HepG2 (cell line): ENCODE results near the gene RPS19. TPM values are rescaled to one million over a fixed set of nuclear protein-coding genes. Genes with fewer than 3 reads are reported as not detected.

Experiments used
- CBX1 ChIP-seq: IDR thresholded peaks from one replicate; pipeline ENCODE4 v1.6.1; 2016; ENCODE audit warnings: antibody characterized with exemption, low read depth
- HNRNPL ChIP-seq: fragments of 200-400 bp; formaldehyde crosslinking; IDR thresholded peaks from 2 replicates; pipeline ENCODE4 v1.6.1; 2017; ENCODE audit warnings: mild to moderate bottlenecking, low read depth, low read length
- IRF2 ChIP-seq: IDR thresholded peaks from 2 replicates; pipeline ENCODE4 v1.6.1; 2018; ENCODE audit warnings: missing genetic modification reagents, missing compliant biosample characterization
- PHF21A ChIP-seq: sonication (generic); formaldehyde crosslinking; IDR thresholded peaks from 2 replicates; pipeline ENCODE4 v1.5.0; 2020; ENCODE audit warnings: mild to moderate bottlenecking, missing genetic modification reagents
- SRY ChIP-seq: sonication (generic); formaldehyde crosslinking; IDR thresholded peaks from 2 replicates; pipeline ENCODE4 v1.8.0; 2022; ENCODE audit warnings: mild to moderate bottlenecking, missing genetic modification reagents
- TBP ChIP-seq: sonication (generic); formaldehyde crosslinking; IDR thresholded peaks from 2 replicates; pipeline ENCODE4 v1.5.0; 2020; ENCODE audit warnings: missing genetic modification reagents
- ZFP90 ChIP-seq: sonication (generic); formaldehyde crosslinking; IDR thresholded peaks from 2 replicates; pipeline ENCODE4 v1.8.0; 2022; ENCODE audit warnings: missing genetic modification reagents, mild to moderate bottlenecking, inconsistent platforms, borderline replicate concordance
- ZMYM2 ChIP-seq: sonication (generic); formaldehyde crosslinking; IDR thresholded peaks from 2 replicates; pipeline ENCODE4 v1.8.0; 2022; ENCODE audit warnings: mild to moderate bottlenecking, missing genetic modification reagents
- ZNF468 ChIP-seq: sonication (generic); formaldehyde crosslinking; IDR thresholded peaks from 2 replicates; pipeline ENCODE4 v1.8.0; 2022; ENCODE audit warnings: mild to moderate bottlenecking, moderate library complexity, missing genetic modification reagents
- ZNF772 ChIP-seq: sonication (generic); formaldehyde crosslinking; IDR thresholded peaks from 2 replicates; pipeline ENCODE4 v1.5.0; 2020; ENCODE audit warnings: mild to moderate bottlenecking, missing genetic modification reagents
- ZNF782 ChIP-seq: sonication (generic); formaldehyde crosslinking; IDR thresholded peaks from 2 replicates; pipeline ENCODE4 v1.4.0; 2020; ENCODE audit warnings: missing genetic modification reagents, mild to moderate bottlenecking, borderline replicate concordance
- polyA plus RNA-seq, 8 experiments: library from polyadenylated mRNA; depleted of rRNA in 3 of 8; stranded (reverse) in 7 of 8; unstranded in 1 of 8; fragments of >200 nt; fragmentation: Illumina TruSeq in 4 of 8; extraction: Trizol in 4 of 8; gene quantifications; 2 replicates each; pipeline versions ENCODE4 v1.2.1 to v1.2.3, GENCODE V29; 2011 to 2016; ENCODE audit warnings: low read depth in 4 of 8, missing spikeins in 1 of 8, mixed read lengths in 1 of 8; ENCODE audit not compliant: insufficient read depth in 1 of 8
- total RNA-seq, 5 experiments: library from RNA; depleted of rRNA; stranded (reverse); fragments of >200 nt; fragmentation: Illumina TruSeq; extraction: Trizol; gene quantifications; 2 replicates each; pipeline ENCODE4 v1.2.3, GENCODE V29; 2016; ENCODE audit warnings: low read depth in 1 of 5
- TF ChIP-seq, protein P1 (sequence below): sonication (generic); formaldehyde crosslinking; IDR thresholded peaks from 2 replicates; pipeline ENCODE4 v1.4.0; 2020; ENCODE audit warnings: missing genetic modification reagents
- TF ChIP-seq, protein P2 (sequence below): sonication (generic); formaldehyde crosslinking; IDR thresholded peaks from 2 replicates; pipeline ENCODE4 v1.4.0; 2020; ENCODE audit warnings: missing genetic modification reagents, borderline replicate concordance
- TF ChIP-seq, protein P3 (sequence below): sonication (generic); formaldehyde crosslinking; IDR thresholded peaks from 2 replicates; pipeline ENCODE4 v1.5.0; 2020; ENCODE audit warnings: mild to moderate bottlenecking, missing genetic modification reagents, borderline replicate concordance
- TF ChIP-seq, protein P4 (sequence below): sonication (generic); formaldehyde crosslinking; IDR thresholded peaks from 2 replicates; pipeline ENCODE4 v1.8.1; 2023; ENCODE audit warnings: missing genetic modification reagents, mild to moderate bottlenecking, borderline replicate concordance

Gene RPS19
- total and polyA plus RNA-seq, 2 of the 13 experiments (the other 11 are each of a cell fraction or from before 2014, with no cell fraction given), result 1,983 to 4,758 TPM

DNA sequence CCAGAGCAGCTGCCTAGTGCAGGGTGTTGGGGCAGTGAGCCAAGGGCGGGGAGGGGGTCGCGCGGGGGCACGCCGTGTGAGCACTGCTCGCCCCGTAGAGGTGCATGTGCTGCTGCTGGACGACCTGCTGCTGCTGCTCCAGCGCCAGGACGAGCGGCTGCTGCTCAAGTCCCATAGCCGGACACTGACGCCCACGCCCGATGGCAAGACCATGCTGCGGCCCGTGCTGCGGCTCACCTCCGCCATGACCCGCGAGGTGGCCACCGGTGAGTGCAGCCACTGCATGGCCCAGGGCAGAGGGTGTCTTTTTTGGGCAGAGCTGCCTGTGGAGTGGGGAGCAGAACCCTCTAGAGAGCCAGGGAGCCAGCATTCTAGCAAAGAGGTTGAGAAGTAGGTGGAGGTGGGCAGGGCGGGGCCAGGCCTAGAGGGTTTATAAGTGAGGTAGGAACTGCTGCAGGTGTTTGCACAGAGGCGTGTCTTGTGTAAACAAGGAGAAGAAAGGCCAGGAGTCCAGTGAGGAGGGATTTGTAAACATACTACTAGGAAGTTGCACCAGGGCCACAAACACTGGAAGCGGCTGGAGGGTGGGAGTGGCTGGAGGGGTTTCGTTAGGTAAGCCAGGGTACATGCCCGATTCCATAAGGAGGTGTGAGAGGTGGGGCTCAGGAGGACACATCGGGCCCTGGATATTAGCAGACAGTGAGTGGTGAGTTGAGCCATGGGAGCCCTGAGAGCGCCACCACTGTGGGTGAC, 44.2 kb downstream of the RPS19 start (continued):
- TF ChIP-seq SRY (CRISPR knock-in tag), result no peak
- TF ChIP-seq, protein P1, sequence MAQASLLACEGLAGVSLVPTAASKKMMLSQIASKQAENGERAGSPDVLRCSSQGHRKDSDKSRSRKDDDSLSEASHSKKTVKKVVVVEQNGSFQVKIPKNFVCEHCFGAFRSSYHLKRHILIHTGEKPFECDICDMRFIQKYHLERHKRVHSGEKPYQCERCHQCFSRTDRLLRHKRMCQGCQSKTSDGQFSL (CRISPR knock-in tag), result no peak
- TF ChIP-seq, protein P2, sequence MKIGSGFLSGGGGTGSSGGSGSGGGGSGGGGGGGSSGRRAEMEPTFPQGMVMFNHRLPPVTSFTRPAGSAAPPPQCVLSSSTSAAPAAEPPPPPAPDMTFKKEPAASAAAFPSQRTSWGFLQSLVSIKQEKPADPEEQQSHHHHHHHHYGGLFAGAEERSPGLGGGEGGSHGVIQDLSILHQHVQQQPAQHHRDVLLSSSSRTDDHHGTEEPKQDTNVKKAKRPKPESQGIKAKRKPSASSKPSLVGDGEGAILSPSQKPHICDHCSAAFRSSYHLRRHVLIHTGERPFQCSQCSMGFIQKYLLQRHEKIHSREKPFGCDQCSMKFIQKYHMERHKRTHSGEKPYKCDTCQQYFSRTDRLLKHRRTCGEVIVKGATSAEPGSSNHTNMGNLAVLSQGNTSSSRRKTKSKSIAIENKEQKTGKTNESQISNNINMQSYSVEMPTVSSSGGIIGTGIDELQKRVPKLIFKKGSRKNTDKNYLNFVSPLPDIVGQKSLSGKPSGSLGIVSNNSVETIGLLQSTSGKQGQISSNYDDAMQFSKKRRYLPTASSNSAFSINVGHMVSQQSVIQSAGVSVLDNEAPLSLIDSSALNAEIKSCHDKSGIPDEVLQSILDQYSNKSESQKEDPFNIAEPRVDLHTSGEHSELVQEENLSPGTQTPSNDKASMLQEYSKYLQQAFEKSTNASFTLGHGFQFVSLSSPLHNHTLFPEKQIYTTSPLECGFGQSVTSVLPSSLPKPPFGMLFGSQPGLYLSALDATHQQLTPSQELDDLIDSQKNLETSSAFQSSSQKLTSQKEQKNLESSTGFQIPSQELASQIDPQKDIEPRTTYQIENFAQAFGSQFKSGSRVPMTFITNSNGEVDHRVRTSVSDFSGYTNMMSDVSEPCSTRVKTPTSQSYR (CRISPR knock-in tag), result no peak
- TF ChIP-seq ZNF468 (CRISPR knock-in tag), result no peak
- TF ChIP-seq IRF2, result no peak
- TF ChIP-seq PHF21A (CRISPR knock-in tag), result peak; percentile 82
- TF ChIP-seq, protein P3, sequence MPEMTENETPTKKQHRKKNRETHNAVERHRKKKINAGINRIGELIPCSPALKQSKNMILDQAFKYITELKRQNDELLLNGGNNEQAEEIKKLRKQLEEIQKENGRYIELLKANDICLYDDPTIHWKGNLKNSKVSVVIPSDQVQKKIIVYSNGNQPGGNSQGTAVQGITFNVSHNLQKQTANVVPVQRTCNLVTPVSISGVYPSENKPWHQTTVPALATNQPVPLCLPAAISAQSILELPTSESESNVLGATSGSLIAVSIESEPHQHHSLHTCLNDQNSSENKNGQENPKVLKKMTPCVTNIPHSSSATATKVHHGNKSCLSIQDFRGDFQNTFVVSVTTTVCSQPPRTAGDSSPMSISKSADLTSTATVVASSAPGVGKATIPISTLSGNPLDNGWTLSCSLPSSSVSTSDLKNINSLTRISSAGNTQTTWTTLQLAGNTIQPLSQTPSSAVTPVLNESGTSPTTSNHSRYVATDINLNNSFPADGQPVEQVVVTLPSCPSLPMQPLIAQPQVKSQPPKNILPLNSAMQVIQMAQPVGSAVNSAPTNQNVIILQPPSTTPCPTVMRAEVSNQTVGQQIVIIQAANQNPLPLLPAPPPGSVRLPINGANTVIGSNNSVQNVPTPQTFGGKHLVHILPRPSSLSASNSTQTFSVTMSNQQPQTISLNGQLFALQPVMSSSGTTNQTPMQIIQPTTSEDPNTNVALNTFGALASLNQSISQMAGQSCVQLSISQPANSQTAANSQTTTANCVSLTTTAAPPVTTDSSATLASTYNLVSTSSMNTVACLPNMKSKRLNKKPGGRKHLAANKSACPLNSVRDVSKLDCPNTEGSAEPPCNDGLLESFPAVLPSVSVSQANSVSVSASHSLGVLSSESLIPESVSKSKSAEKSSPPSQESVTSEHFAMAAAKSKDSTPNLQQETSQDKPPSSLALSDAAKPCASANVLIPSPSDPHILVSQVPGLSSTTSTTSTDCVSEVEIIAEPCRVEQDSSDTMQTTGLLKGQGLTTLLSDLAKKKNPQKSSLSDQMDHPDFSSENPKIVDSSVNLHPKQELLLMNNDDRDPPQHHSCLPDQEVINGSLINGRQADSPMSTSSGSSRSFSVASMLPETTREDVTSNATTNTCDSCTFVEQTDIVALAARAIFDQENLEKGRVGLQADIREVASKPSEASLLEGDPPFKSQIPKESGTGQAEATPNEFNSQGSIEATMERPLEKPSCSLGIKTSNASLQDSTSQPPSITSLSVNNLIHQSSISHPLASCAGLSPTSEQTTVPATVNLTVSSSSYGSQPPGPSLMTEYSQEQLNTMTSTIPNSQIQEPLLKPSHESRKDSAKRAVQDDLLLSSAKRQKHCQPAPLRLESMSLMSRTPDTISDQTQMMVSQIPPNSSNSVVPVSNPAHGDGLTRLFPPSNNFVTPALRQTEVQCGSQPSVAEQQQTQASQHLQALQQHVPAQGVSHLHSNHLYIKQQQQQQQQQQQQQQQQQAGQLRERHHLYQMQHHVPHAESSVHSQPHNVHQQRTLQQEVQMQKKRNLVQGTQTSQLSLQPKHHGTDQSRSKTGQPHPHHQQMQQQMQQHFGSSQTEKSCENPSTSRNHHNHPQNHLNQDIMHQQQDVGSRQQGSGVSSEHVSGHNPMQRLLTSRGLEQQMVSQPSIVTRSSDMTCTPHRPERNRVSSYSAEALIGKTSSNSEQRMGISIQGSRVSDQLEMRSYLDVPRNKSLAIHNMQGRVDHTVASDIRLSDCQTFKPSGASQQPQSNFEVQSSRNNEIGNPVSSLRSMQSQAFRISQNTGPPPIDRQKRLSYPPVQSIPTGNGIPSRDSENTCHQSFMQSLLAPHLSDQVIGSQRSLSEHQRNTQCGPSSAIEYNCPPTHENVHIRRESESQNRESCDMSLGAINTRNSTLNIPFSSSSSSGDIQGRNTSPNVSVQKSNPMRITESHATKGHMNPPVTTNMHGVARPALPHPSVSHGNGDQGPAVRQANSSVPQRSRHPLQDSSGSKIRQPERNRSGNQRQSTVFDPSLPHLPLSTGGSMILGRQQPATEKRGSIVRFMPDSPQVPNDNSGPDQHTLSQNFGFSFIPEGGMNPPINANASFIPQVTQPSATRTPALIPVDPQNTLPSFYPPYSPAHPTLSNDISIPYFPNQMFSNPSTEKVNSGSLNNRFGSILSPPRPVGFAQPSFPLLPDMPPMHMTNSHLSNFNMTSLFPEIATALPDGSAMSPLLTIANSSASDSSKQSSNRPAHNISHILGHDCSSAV (CRISPR knock-in tag), result no peak
- no peak for TF ChIP-seq ZNF782
- no peak for TF ChIP-seq ZFP90 (CRISPR knock-in tag)
- TF ChIP-seq ZNF772 (CRISPR knock-in tag), result peak; percentile 54; the same call in 1 of the 2 replicates
- no peak for TF ChIP-seq CBX1
- no peak for TF ChIP-seq TBP (CRISPR knock-in tag)
- TF ChIP-seq, protein P4, sequence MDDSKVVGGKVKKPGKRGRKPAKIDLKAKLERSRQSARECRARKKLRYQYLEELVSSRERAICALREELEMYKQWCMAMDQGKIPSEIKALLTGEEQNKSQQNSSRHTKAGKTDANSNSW (CRISPR knock-in tag), result no peak
- TF ChIP-seq ZMYM2 (CRISPR knock-in tag), result no peak
- no peak for TF ChIP-seq HNRNPL
